Keratinocyte (primary cell): ENCODE results near the gene IFRD2.

Experiments
- CTCF ChIP-seq, 3 experiments: IDR thresholded peaks in 1 of 3; conservative IDR thresholded peaks in 1 of 3; optimal IDR thresholded peaks in 1 of 3; 2 replicates in 2 of 3; 3 replicates in 1 of 3; pipeline versions ENCODE3 to v1.5.1; 2011; ENCODE audit warnings: low read length in 3 of 3, mild to moderate bottlenecking in 3 of 3, moderate library complexity in 2 of 3, control low read depth in 1 of 3, inconsistent platforms in 1 of 3; ENCODE audit not compliant: insufficient read depth in 2 of 3; ENCODE audit errors: extremely low read depth in 1 of 3
- EZH2 ChIP-seq: IDR thresholded peaks from one replicate; pipeline ENCODE4 v1.6.1; 2012; ENCODE audit warnings: inconsistent platforms, mild to moderate bottlenecking, low read length, moderate library complexity

GRCh38 chr3:50325113-50325480 lies 32.9 kb upstream of the IFRD2 start:
- TF ChIP-seq CTCF (optimal IDR thresholded peaks at IDR 0.05 in 1 of 3, IDR thresholded peaks at IDR 0.05 in 1 of 3, conservative IDR thresholded peaks at IDR 0.05 in 1 of 3; ENCODE audit: extremely low read depth in 1 of 3, insufficient read depth in 2 of 3, low read length in 3 of 3), result no peak
- no peak for TF ChIP-seq EZH2
